Neural progenitor cell (in vitro differentiated cells): ENCODE data around the gene S1PR5. TPM values are rescaled to one million over a fixed set of nuclear protein-coding genes. Genes with fewer than 3 reads are reported as not detected.
A peak's percentile ranks its signal among the peaks of the same experiment; 100 is the strongest.

ENCODE experiments used
- DNase-seq: peaks from one replicate; pipeline ENCODE4 v3.0.0-alpha.2; 2016; ENCODE audit warnings: low spot score
- H2AFZ ChIP-seq: fragments of 200-600 bp; sonication (generic); replicated peaks from 2 replicates; pipeline ENCODE4 v1.6.1; 2016; ENCODE audit warnings: antibody characterized with exemption
- H3F3A ChIP-seq: fragments of 200-600 bp; sonication (generic); 2 replicates; pipeline ENCODE4 v1.6.1; 2016; ENCODE audit warnings: antibody characterized with exemption, low read depth
- H3K27ac ChIP-seq: fragments of 200-600 bp; sonication (generic); 2 replicates; pipeline ENCODE4 v1.5.1; 2016; ENCODE audit warnings: mild to moderate bottlenecking
- H3K27me3 ChIP-seq: fragments of 200-600 bp; sonication (generic); 2 replicates; pipeline ENCODE4 v1.6.1; 2016; ENCODE audit warnings: mild to moderate bottlenecking, moderate library complexity
- H3K36me3 ChIP-seq: fragments of 200-600 bp; sonication (generic); 2 replicates; pipeline ENCODE4 v1.5.1; 2016
- H3K4me1 ChIP-seq: fragments of 200-600 bp; sonication (generic); 2 replicates; pipeline ENCODE4 v1.6.1; 2016; ENCODE audit warnings: mixed run types
- H3K4me2 ChIP-seq: fragments of 200-600 bp; sonication (generic); 2 replicates; pipeline ENCODE4 v1.6.1; 2016
- H3K4me3 ChIP-seq: fragments of 200-600 bp; sonication (generic); 2 replicates; pipeline ENCODE4 v1.5.1; 2016
- H3K79me2 ChIP-seq: fragments of 200-600 bp; sonication (generic); 2 replicates; pipeline ENCODE4 v1.6.1; 2016; ENCODE audit warnings: low read depth
- H3K9ac ChIP-seq: fragments of 200-600 bp; sonication (generic); 2 replicates; pipeline ENCODE4 v1.6.1; 2016
- H3K9me3 ChIP-seq: fragments of 200-600 bp; sonication (generic); 2 replicates; pipeline ENCODE4 v1.5.1; 2016; ENCODE audit warnings: low read depth
- H4K20me1 ChIP-seq: fragments of 200-600 bp; sonication (generic); 2 replicates; pipeline ENCODE4 v1.6.1; 2016; ENCODE audit warnings: low read depth
- H3K27ac Mint-ChIP-seq: 3 replicates; pipeline ENCODE4 v1.8.0; 2021; ENCODE audit warnings: mixed read lengths
- H3K27me3 Mint-ChIP-seq: 2 replicates; pipeline ENCODE4 v1.8.0; 2022; ENCODE audit warnings: low read depth, mild to moderate bottlenecking, inconsistent platforms, moderate library complexity, mixed read lengths; ENCODE audit not compliant: insufficient read depth
- H3K36me3 Mint-ChIP-seq: 3 replicates; pipeline ENCODE4 v1.8.0; 2021; ENCODE audit warnings: mixed read lengths
- H3K4me1 Mint-ChIP-seq: 3 replicates; pipeline ENCODE4 v1.8.0; 2021; ENCODE audit warnings: mixed read lengths
- H3K4me3 Mint-ChIP-seq: 3 replicates; pipeline ENCODE4 v1.8.0; 2021; ENCODE audit warnings: mild to moderate bottlenecking, moderate library complexity, mixed read lengths
- H3K9me3 Mint-ChIP-seq: 3 replicates; pipeline ENCODE4 v1.8.0; 2020; ENCODE audit warnings: mixed read lengths
- CTCF ChIP-seq: fragments of 200-600 bp; sonication (generic); IDR thresholded peaks from 2 replicates; pipeline ENCODE4 v1.5.1; 2017; ENCODE audit warnings: antibody characterized with exemption, mild to moderate bottlenecking
- EZH2 ChIP-seq: fragments of 200-600 bp; sonication (generic); IDR thresholded peaks from 2 replicates; pipeline ENCODE4 v1.6.1; 2017; ENCODE audit warnings: antibody characterized with exemption, mild to moderate bottlenecking, moderate library complexity
- EZH2phosphoT487 ChIP-seq: fragments of 200-600 bp; sonication (generic); IDR thresholded peaks from 2 replicates; pipeline ENCODE4 v1.6.1; 2017; ENCODE audit warnings: antibody characterized with exemption
- total RNA-seq: library from RNA; depleted of rRNA; stranded (reverse); fragments of >200 nt; gene quantifications from 2 replicates; pipeline ENCODE4 v1.2.3, GENCODE V29; 2015; ENCODE audit warnings: low replicate concordance

Gene S1PR5
- total RNA-seq, 1 donor from 2014 or later: 0.15 TPM

- Histone ChIP-seq H3K4me3 (peak within 1 kb of the TSS; percentile 91), H3K27ac (no peak within 1 kb of the TSS), H3K36me3 (no peaks in the 10 kb centered on the region), H3K27me3 (peaks cover 12% of the 10 kb centered on the region), H3K4me2 (peak within 1 kb of the TSS; percentile 96), H3K9me3 (no peaks in the 10 kb centered on the region), H3K79me2 (peaks cover 43% of the 10 kb centered on the region), H3K4me1 (no peaks in the 10 kb centered on the region), H2AFZ (peak within 1 kb of the TSS; percentile 78), H3K9ac (peak within 1 kb of the TSS; percentile 48), H3F3A (peaks cover 21% of the 10 kb centered on the region), H4K20me1 (no peaks in the 10 kb centered on the region)
- DNase-seq: peak; percentile 63
- Mint-ChIP-seq H3K27ac (peak within 1 kb of the TSS; percentile 98), H3K4me3 (peak within 1 kb of the TSS; percentile 91), H3K9me3 (no peaks in the 10 kb centered on the region), H3K27me3 (peaks cover 12% of the 10 kb centered on the region), H3K36me3 (peaks cover 15% of the 10 kb centered on the region), H3K4me1 (peaks cover 13% of the 10 kb centered on the region)
- TF ChIP-seq EZH2phosphoT487: peak; percentile 30
- no peak for TF ChIP-seq CTCF
- TF ChIP-seq EZH2: peak; percentile 14
Observed at GRCh38 chr19:10503002-10503789, 14.1 kb downstream of the S1PR5 start, which contains the start of gene KEAP1. Gene KEAP1 (minus strand): TSS chr19:10503356. CDS start chr19:10500033, 3,323 bp downstream.

GRCh38 chr19:10502524-10503001 is 14.7 kb downstream of the S1PR5 start:
- peak overlapping the region; percentile 82 for H3K27ac Mint-ChIP-seq
- peaks cover 45% of the 10 kb centered on the region for H3K79me2 ChIP-seq
- no peaks in the 10 kb centered on the region for H3K4me1 ChIP-seq
- H3F3A ChIP-seq: peaks cover 21% of the 10 kb centered on the region
- H3K9ac ChIP-seq: peak overlapping the region; percentile 48
- TF ChIP-seq EZH2 (no peak), CTCF (peak; percentile 23), EZH2phosphoT487 (no peak)
- H3K4me3 Mint-ChIP-seq: peak overlapping the region; percentile 89
- H3K27me3 Mint-ChIP-seq: peaks cover 9% of the 10 kb centered on the region
- H3K27me3 ChIP-seq: peaks cover 12% of the 10 kb centered on the region
- H3K4me3 ChIP-seq: peak overlapping the region; percentile 91
- H3K9me3 ChIP-seq: no peaks in the 10 kb centered on the region
- no peaks in the 10 kb centered on the region for H3K36me3 ChIP-seq
- no peaks in the 10 kb centered on the region for H3K9me3 Mint-ChIP-seq
- H3K27ac ChIP-seq: no peak overlapping the region
- no peaks in the 10 kb centered on the region for H4K20me1 ChIP-seq
- H3K4me2 ChIP-seq: peak overlapping the region; percentile 96
- H3K36me3 Mint-ChIP-seq: peaks cover 15% of the 10 kb centered on the region
- H3K4me1 Mint-ChIP-seq: peaks cover 13% of the 10 kb centered on the region
- H2AFZ ChIP-seq: peak overlapping the region; percentile 78
- DNase-seq: peak; percentile 94

GRCh38 chr19:10501971-10502523 is 15.2 kb downstream of the S1PR5 start:
- Mint-ChIP-seq H3K27ac (peak overlapping the region; percentile 82), H3K4me3 (peak overlapping the region; percentile 89), H3K27me3 (peaks cover 9% of the 10 kb centered on the region), H3K4me1 (peaks cover 13% of the 10 kb centered on the region), H3K36me3 (peaks cover 20% of the 10 kb centered on the region), H3K9me3 (no peaks in the 10 kb centered on the region)
- no peak overlapping the region for H3K27ac ChIP-seq
- no peaks in the 10 kb centered on the region for H3K36me3 ChIP-seq
- H3K27me3 ChIP-seq: peaks cover 12% of the 10 kb centered on the region
- H4K20me1 ChIP-seq: no peaks in the 10 kb centered on the region
- H2AFZ ChIP-seq: peak overlapping the region; percentile 78
- H3K4me3 ChIP-seq: peak overlapping the region; percentile 91
- peaks cover 21% of the 10 kb centered on the region for H3F3A ChIP-seq
- H3K9me3 ChIP-seq: no peaks in the 10 kb centered on the region
- TF ChIP-seq CTCF: no peak
- TF ChIP-seq EZH2phosphoT487: no peak
- TF ChIP-seq EZH2: no peak
- peak; percentile 54 for DNase-seq
- H3K4me2 ChIP-seq: peak overlapping the region; percentile 96
- peak overlapping the region; percentile 48 for H3K9ac ChIP-seq
- no peaks in the 10 kb centered on the region for H3K4me1 ChIP-seq
- H3K79me2 ChIP-seq: peaks cover 49% of the 10 kb centered on the region
